BLaER1 treated with 17β-estradiol and CSF1 and Interleukin-3, amounts not matched to agents 10 nM and 100 nM (cell line): ENCODE data around the gene AUP1.

ENCODE experiments used
- H3K27ac ChIP-seq, 11 experiments: shearing (Covaris generic); formaldehyde crosslinking; 2 replicates each; pipeline ENCODE4 v1.8.1; 2022
- H3K27me3 ChIP-seq, 11 experiments: shearing (Covaris generic); formaldehyde crosslinking; 2 replicates each; pipeline ENCODE4 v1.8.1; 2022
- H3K36me3 ChIP-seq, 11 experiments: shearing (Covaris generic); formaldehyde crosslinking; 2 replicates each; pipeline ENCODE4 v1.8.1; 2022
- H3K4me1 ChIP-seq, 10 experiments: shearing (Covaris generic); formaldehyde crosslinking; 2 replicates each; pipeline ENCODE4 v1.8.1; 2022
- H3K4me2 ChIP-seq, 11 experiments: shearing (Covaris generic); formaldehyde crosslinking; 2 replicates each; pipeline ENCODE4 v1.8.1; 2022
- H3K4me3 ChIP-seq, 10 experiments: shearing (Covaris generic); formaldehyde crosslinking; 2 replicates each; pipeline ENCODE4 v1.8.1; 2022
- H3K9ac ChIP-seq, 11 experiments: shearing (Covaris generic); formaldehyde crosslinking; 2 replicates each; pipeline ENCODE4 v1.8.1; 2022
- H3K9me3 ChIP-seq, 11 experiments: shearing (Covaris generic); formaldehyde crosslinking; replicated peaks in 1 of 11; 2 replicates each; pipeline ENCODE4 v1.8.1; 2022
- H4K20me1 ChIP-seq, 11 experiments: shearing (Covaris generic); formaldehyde crosslinking; 2 replicates each; pipeline ENCODE4 v1.8.1; 2022
- Cebpa-rat ChIP-seq, 11 experiments: shearing (Covaris generic); IDR thresholded peaks; 2 replicates each; pipeline ENCODE4 v1.8.1; 2022

The AUP1 gene

GRCh38 chr2:74560591-74560990, 31.1 kb upstream of the AUP1 start:
- Histone ChIP-seq H3K4me2 (peak overlapping the region; percentile 8 to 77 (median 48); a peak in 17 of 22 replicates), H3K27me3 (no peaks in the 10 kb centered on the region), H3K9ac (no peak overlapping the region; a peak in 1 of 22 replicates), H4K20me1 (peaks cover 0 to 19% (median 12%) of the 10 kb centered on the region in 11 experiments; a peak in 11 of 22 replicates), H3K36me3 (peaks cover 0 to 32% (median 21%) of the 10 kb centered on the region in 11 experiments; a peak in 19 of 22 replicates), H3K4me1 (peaks cover 9 to 88% (median 38%) of the 10 kb centered on the region in 10 experiments), H3K9me3 (no peaks in the 10 kb centered on the region), H3K4me3 (no peak overlapping the region), H3K27ac (no peak overlapping the region)
- no peak for TF ChIP-seq Cebpa-rat (IDR thresholded peaks at IDR 0.05)

DNA sequence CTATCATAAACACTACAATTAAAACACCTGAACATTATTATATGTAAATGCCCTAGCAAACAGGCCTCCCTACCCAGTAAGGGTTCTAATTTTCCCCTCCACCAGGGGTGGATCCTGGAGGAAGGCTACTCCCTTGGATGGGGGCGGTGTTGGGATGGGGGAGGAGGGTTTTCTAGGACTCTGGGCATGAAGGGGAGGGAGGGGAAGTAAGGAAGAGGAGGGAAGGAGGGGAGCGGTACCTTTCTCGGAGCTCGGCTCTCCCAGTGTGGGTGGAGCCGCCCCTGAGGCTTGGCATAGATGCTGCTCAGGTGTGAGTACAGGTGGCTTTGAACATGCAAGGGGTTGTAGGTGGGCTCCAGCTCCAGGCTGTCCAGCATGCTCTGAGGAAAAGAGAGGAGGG, 30.4 kb upstream of the AUP1 start:
- Histone ChIP-seq H3K4me3 (no peak overlapping the region), H3K27me3 (no peaks in the 10 kb centered on the region), H3K9me3 (no peaks in the 10 kb centered on the region), H3K9ac (no peak overlapping the region; a peak in 1 of 22 replicates), H4K20me1 (peaks cover 0 to 23% (median 12%) of the 10 kb centered on the region in 11 experiments; a peak in 11 of 22 replicates), H3K4me1 (peaks cover 16 to 85% (median 44%) of the 10 kb centered on the region in 10 experiments), H3K27ac (no peak overlapping the region), H3K36me3 (peaks cover 0 to 32% (median 21%) of the 10 kb centered on the region in 11 experiments; a peak in 19 of 22 replicates), H3K4me2 (peak overlapping the region in 9 of 11 experiments; percentile 22 to 77 (median 49); a peak in 11 of 22 replicates)
- TF ChIP-seq Cebpa-rat (IDR thresholded peaks at IDR 0.05), result no peak

DNA sequence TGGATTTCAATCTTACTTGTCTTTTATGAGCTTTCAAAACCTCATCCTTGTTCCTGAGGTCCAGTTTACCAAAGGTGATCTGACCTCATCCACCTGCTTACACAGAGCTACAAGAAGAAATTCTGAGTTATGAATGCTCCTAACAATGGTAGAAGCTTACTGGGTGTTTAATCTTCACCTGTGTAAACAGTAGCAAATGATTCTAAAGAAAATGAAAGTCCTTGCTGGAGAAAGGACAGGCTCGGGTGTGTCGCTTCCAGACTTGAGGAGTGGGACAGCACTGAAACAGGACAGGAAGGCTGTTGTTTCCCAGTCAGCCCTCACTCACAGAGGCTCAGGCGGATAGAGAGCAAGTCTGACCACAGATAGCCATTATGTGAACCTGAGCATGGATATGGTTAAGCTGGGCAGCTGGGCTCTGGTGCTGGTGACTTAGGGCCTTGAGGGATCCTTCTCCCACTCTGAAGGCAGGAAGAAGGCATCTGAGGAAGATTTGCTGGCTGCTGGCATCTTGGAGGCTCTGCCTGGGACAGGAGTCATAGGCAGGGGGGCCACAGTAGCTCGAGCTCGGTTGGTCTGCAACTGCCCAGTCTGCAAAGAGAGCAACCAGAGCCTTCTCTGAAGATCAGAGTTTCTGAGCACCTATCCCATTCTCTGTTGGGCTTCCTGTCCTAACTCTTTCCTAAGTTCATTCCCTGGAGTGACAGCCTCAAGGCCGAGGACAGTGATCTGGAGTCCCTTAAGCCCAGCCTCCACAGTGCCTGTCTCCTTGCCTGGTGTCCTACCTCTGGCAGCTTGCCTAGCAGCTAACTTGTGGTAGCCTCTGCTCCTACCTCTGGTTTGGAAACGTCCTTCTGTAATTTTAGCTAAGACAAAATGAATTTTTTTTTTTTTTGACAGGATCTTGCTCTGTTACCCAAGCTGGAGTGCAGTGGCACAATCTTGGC, 29.1 kb upstream of the AUP1 start:
- H3K36me3 ChIP-seq, result peaks cover 0 to 32% (median 21%) of the 10 kb centered on the region in 11 experiments; a peak in 19 of 22 replicates
- H3K27ac ChIP-seq, result peak overlapping the region in 1 of 11 experiments; percentile 7; a peak in 1 of 22 replicates
- no peak for TF ChIP-seq Cebpa-rat (IDR thresholded peaks at IDR 0.05)
- peak overlapping the region in 3 of 11 experiments; percentile 8 to 53 (median 38); a peak in 3 of 22 replicates for H3K9ac ChIP-seq
- H3K4me2 ChIP-seq, result peak overlapping the region in 2 of 11 experiments; percentile 3 to 8; a peak in 1 of 22 replicates
- H3K9me3 ChIP-seq, result no peaks in the 10 kb centered on the region
- peaks cover 20 to 80% (median 48%) of the 10 kb centered on the region in 10 experiments for H3K4me1 ChIP-seq
- no peaks in the 10 kb centered on the region for H3K27me3 ChIP-seq
- no peak overlapping the region for H3K4me3 ChIP-seq
- peaks cover 0 to 23% (median 12%) of the 10 kb centered on the region in 11 experiments; a peak in 11 of 22 replicates for H4K20me1 ChIP-seq

DNA sequence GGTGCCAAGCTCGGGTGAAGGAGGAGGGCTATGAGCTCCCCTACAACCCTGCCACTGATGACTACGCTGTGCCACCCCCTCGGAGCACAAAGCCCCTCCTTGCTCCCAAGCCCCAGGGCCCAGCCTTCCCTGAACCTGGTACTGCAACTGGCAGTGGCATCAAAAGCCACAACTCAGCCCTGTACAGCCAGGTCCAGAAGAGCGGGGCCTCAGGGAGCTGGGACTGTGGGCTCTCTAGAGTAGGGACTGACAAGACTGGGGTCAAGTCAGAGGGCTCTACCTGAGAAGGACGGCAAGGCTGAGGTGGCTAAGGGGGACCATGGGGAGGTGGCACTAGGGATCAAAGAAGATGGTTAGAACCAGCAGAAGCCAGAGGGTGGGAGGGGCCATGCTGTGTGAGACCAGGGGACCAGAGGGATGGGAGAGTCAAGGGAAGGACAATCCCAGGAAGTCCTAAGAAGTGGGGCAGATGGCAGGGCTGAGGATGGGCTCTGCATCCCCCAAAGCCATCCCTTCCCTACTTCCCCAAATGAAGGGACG, 27.4 kb upstream of the AUP1 start:
- peaks cover 0 to 23% (median 12%) of the 10 kb centered on the region in 11 experiments; a peak in 11 of 22 replicates for H4K20me1 ChIP-seq
- H3K36me3 ChIP-seq, result peaks cover 0 to 32% (median 21%) of the 10 kb centered on the region in 11 experiments; a peak in 19 of 22 replicates
- TF ChIP-seq Cebpa-rat (IDR thresholded peaks at IDR 0.05), result no peak
- peak overlapping the region in 2 of 11 experiments; percentile 10 to 85; a peak in 1 of 22 replicates for H3K27ac ChIP-seq
- H3K4me3 ChIP-seq, result peak overlapping the region in 2 of 10 experiments; percentile 80 to 96; a peak in 2 of 20 replicates
- H3K4me2 ChIP-seq, result peak overlapping the region in 6 of 11 experiments; percentile 91 to 100 (median 97); a peak in 10 of 22 replicates
- H3K4me1 ChIP-seq, result peaks cover 37 to 79% (median 54%) of the 10 kb centered on the region in 10 experiments
- peaks cover 0 to 3% (median 0%) of the 10 kb centered on the region in 11 experiments; a peak in 2 of 22 replicates for H3K27me3 ChIP-seq
- peak overlapping the region in 2 of 11 experiments; percentile 86 to 93; a peak in 3 of 22 replicates for H3K9ac ChIP-seq
- no peaks in the 10 kb centered on the region for H3K9me3 ChIP-seq

DNA sequence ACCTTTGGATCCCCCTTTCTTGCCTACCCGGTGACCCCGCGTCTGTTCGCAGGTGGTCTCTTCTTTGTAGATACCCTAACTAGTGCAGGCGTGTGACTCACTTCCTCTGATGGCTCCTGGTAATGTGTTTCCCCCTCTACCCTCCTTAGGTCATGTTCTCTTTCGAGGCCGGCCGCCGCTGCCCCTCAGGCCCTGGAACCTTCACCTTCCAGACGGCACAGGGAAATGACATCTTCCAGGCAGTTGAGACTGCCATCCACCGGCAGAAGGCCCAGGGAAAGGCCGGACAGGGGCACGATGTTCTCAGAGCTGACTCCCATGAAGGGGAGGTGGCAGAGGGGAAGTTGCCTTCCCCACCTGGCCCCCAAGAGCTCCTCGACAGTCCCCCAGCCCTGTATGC, 26.7 kb upstream of the AUP1 start:
- TF ChIP-seq Cebpa-rat (IDR thresholded peaks at IDR 0.05), result no peak
- peaks cover 0 to 39% (median 21%) of the 10 kb centered on the region in 11 experiments; a peak in 19 of 22 replicates for H3K36me3 ChIP-seq
- H3K27me3 ChIP-seq, result peaks cover 2 to 11% (median 7%) of the 10 kb centered on the region in 11 experiments
- peak overlapping the region in 6 of 10 experiments; percentile 80 to 97 (median 88); a peak in 12 of 20 replicates for H3K4me3 ChIP-seq
- peaks cover 40 to 74% (median 54%) of the 10 kb centered on the region in 10 experiments for H3K4me1 ChIP-seq
- H3K9ac ChIP-seq, result peak overlapping the region in 8 of 11 experiments; percentile 85 to 93 (median 87); a peak in 11 of 22 replicates
- H3K27ac ChIP-seq, result peak overlapping the region in 5 of 11 experiments; percentile 83 to 92 (median 85); a peak in 6 of 22 replicates
- H4K20me1 ChIP-seq, result peaks cover 0 to 23% (median 12%) of the 10 kb centered on the region in 11 experiments; a peak in 11 of 22 replicates
- H3K4me2 ChIP-seq, result peak overlapping the region; percentile 91 to 100 (median 98); a peak in 20 of 22 replicates
- no peaks in the 10 kb centered on the region for H3K9me3 ChIP-seq

DNA sequence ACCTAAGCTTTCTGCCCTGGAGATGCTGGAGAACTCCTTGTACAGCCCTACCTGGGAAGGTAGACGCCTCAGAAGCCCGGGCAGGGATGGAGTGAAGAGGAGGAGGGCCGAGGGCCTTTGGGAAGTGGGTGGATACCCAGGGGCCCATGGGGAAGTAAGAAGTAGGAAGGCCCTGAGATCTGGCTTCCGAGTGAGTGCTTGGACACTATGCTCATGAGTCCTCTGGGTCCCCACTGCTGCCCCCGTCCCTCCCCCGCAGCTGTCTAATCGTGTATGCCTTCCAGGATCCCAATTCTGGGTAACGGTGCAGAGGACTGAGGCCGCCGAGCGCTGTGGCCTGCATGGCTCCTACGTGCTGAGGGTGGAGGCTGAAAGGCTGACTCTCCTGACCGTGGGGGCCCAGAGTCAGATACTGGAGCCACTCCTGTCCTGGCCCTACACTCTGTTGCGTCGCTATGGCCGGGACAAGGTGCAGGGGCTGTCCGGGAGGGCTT, 26.2 kb upstream of the AUP1 start:
- no peak for TF ChIP-seq Cebpa-rat (IDR thresholded peaks at IDR 0.05)
- Histone ChIP-seq H3K4me1 (peaks cover 40 to 72% (median 52%) of the 10 kb centered on the region in 10 experiments), H3K27me3 (peaks cover 7 to 16% (median 12%) of the 10 kb centered on the region in 11 experiments)

DNA sequence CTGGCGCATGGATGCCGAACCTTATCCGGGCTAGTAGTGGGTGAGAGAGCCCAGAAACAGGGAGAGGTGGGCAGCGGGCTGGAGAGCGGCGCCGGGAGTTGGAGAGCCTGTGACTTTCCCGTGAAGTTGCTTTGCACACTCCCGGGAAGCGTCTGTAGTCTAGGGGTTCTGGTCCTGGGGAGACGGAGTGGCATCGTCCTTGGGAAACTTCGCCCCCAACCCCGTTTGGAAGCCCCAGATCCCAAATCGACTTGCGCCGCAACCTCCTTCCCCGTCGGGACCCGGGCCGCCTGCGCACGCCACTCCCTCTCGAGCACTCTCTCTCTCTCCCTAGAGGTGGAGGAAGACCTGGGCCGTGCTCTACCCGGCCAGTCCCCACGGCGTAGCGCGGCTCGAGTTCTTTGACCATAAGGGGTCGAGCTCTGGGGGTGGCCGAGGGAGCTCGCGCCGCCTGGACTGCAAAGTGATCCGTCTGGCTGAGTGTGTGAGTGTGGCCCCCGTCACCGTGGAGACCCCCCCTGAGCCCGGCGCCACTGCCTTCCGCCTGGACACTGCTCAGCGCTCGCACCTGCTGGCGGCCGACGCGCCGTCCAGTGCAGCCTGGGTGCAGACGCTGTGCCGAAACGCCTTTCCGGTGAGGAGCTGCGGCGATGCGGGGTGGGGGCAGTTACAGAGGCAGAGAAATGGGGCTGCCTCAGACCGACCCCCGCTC, 25.5 kb upstream of the AUP1 start:
- Histone ChIP-seq H3K4me2 (peak overlapping the region; percentile 91 to 100 (median 98)), H3K27me3 (peaks cover 14 to 23% (median 19%) of the 10 kb centered on the region in 11 experiments), H3K9ac (peak overlapping the region; percentile 83 to 93 (median 86)), H3K36me3 (peaks cover 0 to 50% (median 21%) of the 10 kb centered on the region in 11 experiments; a peak in 19 of 22 replicates), H3K4me1 (peaks cover 34 to 65% (median 45%) of the 10 kb centered on the region in 10 experiments), H3K4me3 (peak overlapping the region; percentile 78 to 97 (median 86)), H4K20me1 (peaks cover 0 to 23% (median 12%) of the 10 kb centered on the region in 11 experiments; a peak in 11 of 22 replicates), H3K27ac (peak overlapping the region; percentile 81 to 92 (median 83)), H3K9me3 (peaks cover under 1 to 8% (median 4%) of the 10 kb centered on the region in 11 experiments; a peak in 16 of 22 replicates)
- no peak for TF ChIP-seq Cebpa-rat (IDR thresholded peaks at IDR 0.05)

More for the DNA sequence above, 26.2 kb upstream of the AUP1 start:
- peaks cover 0 to 23% (median 12%) of the 10 kb centered on the region in 11 experiments; a peak in 11 of 22 replicates for H4K20me1 ChIP-seq
- H3K36me3 ChIP-seq, result peaks cover 0 to 44% (median 21%) of the 10 kb centered on the region in 11 experiments; a peak in 19 of 22 replicates
- H3K4me3 ChIP-seq, result peak overlapping the region; percentile 78 to 97 (median 86)
- 0 out of 22 replicates have a peak, but pooled peaks cover 0 to under 1% (median 0%) of the 10 kb centered on the region in 11 experiments for H3K9me3 ChIP-seq
- peak overlapping the region; percentile 83 to 93 (median 86) for H3K9ac ChIP-seq
- peak overlapping the region; percentile 91 to 100 (median 98) for H3K4me2 ChIP-seq
- H3K27ac ChIP-seq, result peak overlapping the region in 9 of 11 experiments; percentile 81 to 92 (median 83); a peak in 15 of 22 replicates
